Thyroid gland (tissue), 4 donors: ENCODE data around the gene MATN1.

Experiments used
- POLR2A ChIP-seq, 2 donors: fragments of 450-650 bp; IDR thresholded peaks; one replicate each; pipeline ENCODE4 v1.6.1; 2017; ENCODE audit warnings: antibody characterized with exemption in 2 of 2, mild to moderate bottlenecking in 2 of 2, moderate library complexity in 1 of 2
- TF ChIP-seq, protein P1 (sequence below), 6 experiments: fragments of 200-600 bp in 3 of 6; fragments of 450-650 bp in 3 of 6; sonication (generic) in 3 of 6; IDR thresholded peaks; one replicate each; pipeline ENCODE4 v1.5.1; 2016 to 2019; ENCODE audit warnings: antibody characterized with exemption in 6 of 6, mild to moderate bottlenecking in 2 of 6, inconsistent platforms in 1 of 6, moderate library complexity in 1 of 6

DNA sequence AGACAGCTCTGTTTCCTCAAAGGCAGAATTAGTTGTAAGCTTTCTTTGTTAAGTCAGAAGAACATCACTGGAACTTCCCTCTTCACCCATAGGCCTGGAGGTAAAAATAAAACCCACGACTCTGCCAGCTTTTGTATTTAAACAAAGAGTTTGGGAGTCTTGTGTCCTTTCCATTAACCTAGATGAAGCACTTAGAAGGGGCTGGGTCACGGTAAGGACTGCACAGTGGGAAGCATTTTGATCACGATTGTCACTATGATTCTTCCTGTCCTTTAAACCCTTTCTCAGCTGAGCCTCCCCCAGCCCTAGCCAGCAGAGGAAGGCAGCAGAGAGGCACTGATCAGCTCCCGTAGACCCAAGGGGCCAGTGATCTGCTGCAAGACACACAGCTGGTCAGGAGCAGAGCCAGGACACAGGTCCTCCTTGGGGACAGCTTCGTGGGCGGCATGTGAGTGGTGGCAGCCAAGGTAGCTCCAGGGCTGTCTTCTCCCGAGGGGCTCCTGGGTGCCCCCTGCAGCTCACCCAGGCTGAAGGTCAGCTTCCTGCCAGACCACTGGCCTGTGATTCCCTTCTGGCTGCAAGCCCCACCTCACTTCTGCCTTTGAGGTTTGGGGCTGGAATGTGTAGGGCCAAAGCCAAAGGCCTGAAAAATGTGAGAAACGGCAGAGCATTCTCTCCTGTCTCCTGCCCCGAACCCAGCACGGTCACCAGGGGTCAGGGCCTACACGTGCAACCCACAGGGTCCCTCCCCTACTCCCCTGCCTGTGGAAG, 38.2 kb upstream of the MATN1 start:
- TF ChIP-seq, protein P1, sequence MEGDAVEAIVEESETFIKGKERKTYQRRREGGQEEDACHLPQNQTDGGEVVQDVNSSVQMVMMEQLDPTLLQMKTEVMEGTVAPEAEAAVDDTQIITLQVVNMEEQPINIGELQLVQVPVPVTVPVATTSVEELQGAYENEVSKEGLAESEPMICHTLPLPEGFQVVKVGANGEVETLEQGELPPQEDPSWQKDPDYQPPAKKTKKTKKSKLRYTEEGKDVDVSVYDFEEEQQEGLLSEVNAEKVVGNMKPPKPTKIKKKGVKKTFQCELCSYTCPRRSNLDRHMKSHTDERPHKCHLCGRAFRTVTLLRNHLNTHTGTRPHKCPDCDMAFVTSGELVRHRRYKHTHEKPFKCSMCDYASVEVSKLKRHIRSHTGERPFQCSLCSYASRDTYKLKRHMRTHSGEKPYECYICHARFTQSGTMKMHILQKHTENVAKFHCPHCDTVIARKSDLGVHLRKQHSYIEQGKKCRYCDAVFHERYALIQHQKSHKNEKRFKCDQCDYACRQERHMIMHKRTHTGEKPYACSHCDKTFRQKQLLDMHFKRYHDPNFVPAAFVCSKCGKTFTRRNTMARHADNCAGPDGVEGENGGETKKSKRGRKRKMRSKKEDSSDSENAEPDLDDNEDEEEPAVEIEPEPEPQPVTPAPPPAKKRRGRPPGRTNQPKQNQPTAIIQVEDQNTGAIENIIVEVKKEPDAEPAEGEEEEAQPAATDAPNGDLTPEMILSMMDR (IDR thresholded peaks at IDR 0.05), result no peak
- TF ChIP-seq POLR2A (IDR thresholded peaks at IDR 0.05), result no peak
